ENCODE measurements around the gene VIPR2.

VIPR2 gene

GRCh38 chr7:159094023-159094740 is 50.5 kb downstream of the VIPR2 start:
- no peak for TF ChIP-seq CTCF (IDR thresholded peaks at IDR 0.05)

- no peak for TF ChIP-seq CTCF (IDR thresholded peaks at IDR 0.05)
Observed at GRCh38 chr7:159093351-159093971, 51.2 kb downstream of the VIPR2 start.

- TF ChIP-seq CTCF (IDR thresholded peaks at IDR 0.05), result no peak
Observed at GRCh38 chr7:159092701-159093121, 52.0 kb downstream of the VIPR2 start.

GRCh38 chr7:159091480-159092475 is 52.9 kb downstream of the VIPR2 start:
- TF ChIP-seq CTCF (IDR thresholded peaks at IDR 0.05), result no peak

GRCh38 chr7:159091041-159091440 is 53.6 kb downstream of the VIPR2 start:
- TF ChIP-seq CTCF (IDR thresholded peaks at IDR 0.05), result no peak

GRCh38 chr7:159088016-159088865 is 56.4 kb downstream of the VIPR2 start:
- TF ChIP-seq CTCF (IDR thresholded peaks at IDR 0.05), result no peak

All from LNCAP (cell line).